ENCODE data around the gene NTNG2.

NTNG2 gene

GRCh38 chr9:132221941-132222340 is 60.1 kb downstream of the NTNG2 start:
- H3K4me3 ChIP-seq (ENCODE audit: insufficient read depth, low read length, poor library complexity, severe bottlenecking) = no peak overlapping the region
- H3K9ac ChIP-seq (ENCODE audit: low read length) = no peak overlapping the region
- H3K36me3 ChIP-seq (ENCODE audit: low read length) = no peaks in the 10 kb centered on the region
- no peaks in the 10 kb centered on the region for H3K27me3 ChIP-seq (ENCODE audit: low read length)
- no peaks in the 10 kb centered on the region for H3K9me3 ChIP-seq (ENCODE audit: insufficient read depth, low read length)
- no peaks in the 10 kb centered on the region for H4K20me1 ChIP-seq (ENCODE audit: low read depth, low read length)
- no peak overlapping the region for H2AFZ ChIP-seq (ENCODE audit: low read depth, low read length, severe bottlenecking)
- H3F3A ChIP-seq (ENCODE audit: insufficient read depth) = no peaks in the 10 kb centered on the region
- no peaks in the 10 kb centered on the region for H3K9me2 ChIP-seq (replicated peaks; ENCODE audit: insufficient read depth, low read length)
- H3K27ac ChIP-seq (ENCODE audit: low read depth, low read length) = no peak overlapping the region
- H3K4me2 ChIP-seq (ENCODE audit: low read depth, low read length, poor library complexity, severe bottlenecking) = no peak overlapping the region
- no peak for TF ChIP-seq CTCF (IDR thresholded peaks at IDR 0.05; ENCODE audit: insufficient read depth, low read length, poor library complexity, severe bottlenecking)
- H3K79me2 ChIP-seq (ENCODE audit: insufficient read depth, low read length) = no peaks in the 10 kb centered on the region

- TF ChIP-seq EZH2phosphoT487 (conservative IDR thresholded peaks at IDR 0.05; ENCODE audit: low read length) (no peak), CTCF (IDR thresholded peaks at IDR 0.05; ENCODE audit: insufficient read depth, low read length, poor library complexity, severe bottlenecking) (no peak)
- no peaks in the 10 kb centered on the region for H3K27me3 ChIP-seq (ENCODE audit: low read length)
Observed at GRCh38 chr9:132224645-132225044, 62.8 kb downstream of the NTNG2 start.

DNA sequence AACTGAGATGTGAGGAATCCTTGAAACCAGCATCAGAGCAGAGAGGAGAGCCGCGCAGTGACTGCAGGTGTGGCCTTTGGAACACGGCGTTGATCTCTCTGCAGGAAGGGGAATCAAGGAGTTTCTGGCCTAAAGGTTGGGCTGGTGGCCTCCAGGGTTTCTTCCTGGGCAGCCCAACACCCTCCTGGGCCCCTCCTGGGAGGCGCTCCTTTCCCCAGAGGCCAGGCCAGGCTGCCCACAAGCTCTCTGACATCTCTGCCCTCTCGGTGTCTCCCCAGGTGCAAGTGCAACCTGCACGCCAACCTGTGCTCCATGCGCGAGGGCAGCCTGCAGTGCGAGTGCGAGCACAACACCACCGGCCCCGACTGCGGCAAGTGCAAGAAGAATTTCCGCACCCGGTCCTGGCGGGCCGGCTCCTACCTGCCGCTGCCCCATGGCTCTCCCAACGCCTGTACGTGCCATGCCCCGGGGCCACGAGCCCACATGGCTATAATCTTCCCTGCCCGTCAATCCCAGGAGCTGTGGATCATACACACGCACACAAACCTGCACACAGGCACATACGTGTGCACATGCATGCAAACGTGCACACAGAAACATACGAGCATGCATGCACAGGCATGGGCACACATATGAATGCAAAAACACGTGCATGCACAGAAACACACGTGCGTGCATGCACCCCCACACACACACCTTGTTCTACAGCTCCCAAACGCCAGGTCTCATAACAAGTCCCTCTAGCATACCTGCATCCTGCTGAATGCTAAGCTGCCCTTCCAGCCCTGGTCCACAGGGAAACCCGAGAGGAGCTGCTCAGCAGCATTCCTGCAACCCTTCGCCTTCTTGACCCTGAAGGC is 64.9 kb downstream of the NTNG2 start:
- Histone ChIP-seq H3K27me3 (ENCODE audit: low read length) (no peaks in the 10 kb centered on the region), H3K4me3 (ENCODE audit: insufficient read depth, low read length, poor library complexity, severe bottlenecking) (no peak overlapping the region), H3K36me3 (ENCODE audit: low read length) (no peaks in the 10 kb centered on the region), H3K27ac (ENCODE audit: low read depth, low read length) (no peak overlapping the region), H4K20me1 (ENCODE audit: low read depth, low read length) (no peaks in the 10 kb centered on the region), H3K9me2 (replicated peaks; ENCODE audit: insufficient read depth, low read length) (no peaks in the 10 kb centered on the region), H3K9me3 (ENCODE audit: insufficient read depth, low read length) (no peaks in the 10 kb centered on the region), H3K9ac (ENCODE audit: low read length) (no peak overlapping the region), H2AFZ (ENCODE audit: low read depth, low read length, severe bottlenecking) (no peak overlapping the region), H3K79me2 (ENCODE audit: insufficient read depth, low read length) (no peaks in the 10 kb centered on the region), H3K4me2 (ENCODE audit: low read depth, low read length, poor library complexity, severe bottlenecking) (no peak overlapping the region), H3F3A (ENCODE audit: insufficient read depth) (no peaks in the 10 kb centered on the region)
- TF ChIP-seq CTCF (IDR thresholded peaks at IDR 0.05; ENCODE audit: insufficient read depth, low read length, poor library complexity, severe bottlenecking) = no peak
- TF ChIP-seq EZH2phosphoT487 (conservative IDR thresholded peaks at IDR 0.05; ENCODE audit: low read length) = no peak

More at GRCh38 chr9:132224645-132225044, 62.8 kb downstream of the NTNG2 start:
- no peak overlapping the region for H3K27ac ChIP-seq (ENCODE audit: low read depth, low read length)
- H3K9me2 ChIP-seq (replicated peaks; ENCODE audit: insufficient read depth, low read length) = no peaks in the 10 kb centered on the region
- H3K9ac ChIP-seq (ENCODE audit: low read length) = no peak overlapping the region
- no peak overlapping the region for H3K4me2 ChIP-seq (ENCODE audit: low read depth, low read length, poor library complexity, severe bottlenecking)
- no peaks in the 10 kb centered on the region for H3F3A ChIP-seq (ENCODE audit: insufficient read depth)
- no peak overlapping the region for H3K4me3 ChIP-seq (ENCODE audit: insufficient read depth, low read length, poor library complexity, severe bottlenecking)
- H4K20me1 ChIP-seq (ENCODE audit: low read depth, low read length) = no peaks in the 10 kb centered on the region
- H3K79me2 ChIP-seq (ENCODE audit: insufficient read depth, low read length) = no peaks in the 10 kb centered on the region
- H3K9me3 ChIP-seq (ENCODE audit: insufficient read depth, low read length) = no peaks in the 10 kb centered on the region
- H3K36me3 ChIP-seq (ENCODE audit: low read length) = no peaks in the 10 kb centered on the region
- H2AFZ ChIP-seq (ENCODE audit: low read depth, low read length, severe bottlenecking) = no peak overlapping the region

All from SU-DHL-6 (cell line).